HFF-Myc (cell line): Measurements from ENCODE around the gene WWOX.
"Not testable (repeated sequence)": the region's sequence is repeated elsewhere in the genome, so short reads cannot be mapped to it uniquely, and the experiment has no call there.

ENCODE experiments used
- DNase-seq: peaks from one replicate; pipeline ENCODE4 v3.0.0-alpha.2; 2011; ENCODE audit warnings: low read depth; ENCODE audit errors: extremely low read depth
- H3K4me3 ChIP-seq: replicated peaks from 2 replicates; pipeline ENCODE4 v1.5.1; 2011; ENCODE audit warnings: low read depth, mild to moderate bottlenecking, control low read depth, low read length
- CTCF ChIP-seq: IDR thresholded peaks from 2 replicates; pipeline ENCODE4 v1.5.1; 2012; ENCODE audit warnings: mild to moderate bottlenecking, low read depth, low read length, control low read depth; ENCODE audit errors: missing control alignments

Gene WWOX

GRCh38 chr16:79212114-79212791 lies 1112.8 kb downstream of the WWOX start:
- no peak overlapping the region for H3K4me3 ChIP-seq
- DNase-seq, result no peak
- TF ChIP-seq CTCF, result no peak

DNA sequence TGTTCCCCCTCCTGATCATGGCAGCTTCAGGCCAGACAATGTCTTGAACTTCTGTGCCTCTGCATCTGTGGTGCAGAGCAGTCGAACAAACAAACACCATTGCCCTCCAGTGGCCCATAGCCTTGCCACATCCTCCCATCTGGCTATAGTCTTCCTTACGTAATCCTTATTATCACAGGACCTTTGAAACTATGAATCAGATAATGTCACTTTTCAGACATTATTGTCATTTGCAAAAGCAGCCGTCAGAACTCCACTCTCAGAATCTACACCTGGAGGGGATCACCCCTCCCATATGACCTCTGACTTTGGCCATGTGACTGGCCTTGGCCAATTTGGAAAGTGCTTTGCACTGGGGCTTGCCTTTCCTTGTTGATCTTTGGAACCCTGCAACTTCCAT lies 1113.8 kb downstream of the WWOX start:
- no peak for DNase-seq
- no peak overlapping the region for H3K4me3 ChIP-seq

DNA sequence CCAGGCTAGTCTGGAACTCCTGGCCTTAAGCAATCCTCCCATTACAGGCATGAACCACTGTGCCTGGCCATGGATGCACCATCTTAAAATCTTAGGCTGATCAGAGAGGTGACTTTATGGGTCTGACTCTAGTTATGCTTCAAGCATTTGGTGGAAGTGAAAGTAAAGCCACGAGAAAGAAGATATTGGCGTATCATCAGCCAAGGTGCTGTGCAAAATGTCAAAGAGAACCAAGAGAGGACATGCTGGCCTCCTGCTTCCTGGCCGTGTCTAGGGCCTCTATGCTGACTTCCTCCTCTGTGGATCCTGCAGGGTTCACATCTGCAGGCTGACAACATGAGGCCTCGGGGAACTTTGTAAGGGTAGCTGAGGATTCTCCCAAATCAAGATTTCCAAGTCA lies 1115.8 kb downstream of the WWOX start:
- no peak for TF ChIP-seq CTCF
- no peak overlapping the region for H3K4me3 ChIP-seq

More for the DNA sequence above, 1113.8 kb downstream of the WWOX start:
- no peak for TF ChIP-seq CTCF

DNA sequence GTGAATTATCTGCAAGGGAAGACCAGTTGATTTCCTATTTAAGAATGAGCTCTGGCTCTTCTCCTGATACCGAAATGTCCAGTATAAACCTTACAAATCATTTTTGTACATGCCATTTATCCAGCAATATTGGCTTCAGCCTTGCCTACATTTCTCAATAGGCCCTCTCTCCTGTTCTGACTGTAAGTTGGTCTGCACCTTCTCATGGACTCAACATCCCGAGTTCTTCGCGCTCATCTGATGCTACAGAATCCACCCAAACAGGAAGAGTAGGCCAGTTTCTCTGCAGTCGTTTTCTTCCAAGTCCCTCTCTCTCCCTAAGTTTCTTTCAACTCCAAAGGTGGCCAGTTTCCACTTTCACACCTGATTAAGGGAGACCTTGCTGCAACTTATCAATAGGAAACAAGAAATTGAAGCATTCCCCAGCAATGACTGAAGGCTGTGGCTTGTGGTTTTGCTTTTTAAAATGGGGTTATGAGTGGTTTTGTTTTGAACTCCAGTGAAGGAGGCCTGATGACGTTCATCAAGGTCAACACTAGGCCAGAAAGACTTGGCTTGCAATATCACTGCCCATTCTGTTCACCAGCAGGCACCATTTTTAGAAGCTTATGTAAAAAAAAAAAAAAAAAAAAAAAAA lies 1118.0 kb downstream of the WWOX start:
- no peak for DNase-seq
- TF ChIP-seq CTCF, result no peak
- no peak overlapping the region for H3K4me3 ChIP-seq

More for the DNA sequence above, 1115.8 kb downstream of the WWOX start:
- DNase-seq, result no peak

GRCh38 chr16:79218351-79218750 lies 1118.9 kb downstream of the WWOX start:
- H3K4me3 ChIP-seq, result no peak overlapping the region
- TF ChIP-seq CTCF, result no peak
- no peak for DNase-seq

DNA sequence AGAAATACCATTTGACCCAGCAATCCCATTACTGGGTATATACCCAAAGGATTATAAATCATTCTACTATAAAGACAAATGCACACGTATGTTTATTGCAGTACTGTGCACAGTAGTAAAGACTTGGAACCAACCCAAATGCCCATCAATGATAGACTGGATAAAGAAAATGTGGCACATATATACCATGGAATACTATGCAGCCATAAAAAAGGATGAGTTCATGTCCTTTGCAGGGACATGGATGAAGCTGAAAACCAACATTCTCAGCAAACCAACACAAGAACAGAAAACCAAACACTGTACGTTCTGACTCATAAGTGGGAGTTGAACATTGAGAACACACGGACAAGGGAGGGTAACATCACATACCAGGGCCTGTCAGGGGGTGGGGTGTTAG lies 1126.5 kb downstream of the WWOX start:
- DNase-seq, H3K4me3 ChIP-seq: not testable (repeated sequence)

DNA sequence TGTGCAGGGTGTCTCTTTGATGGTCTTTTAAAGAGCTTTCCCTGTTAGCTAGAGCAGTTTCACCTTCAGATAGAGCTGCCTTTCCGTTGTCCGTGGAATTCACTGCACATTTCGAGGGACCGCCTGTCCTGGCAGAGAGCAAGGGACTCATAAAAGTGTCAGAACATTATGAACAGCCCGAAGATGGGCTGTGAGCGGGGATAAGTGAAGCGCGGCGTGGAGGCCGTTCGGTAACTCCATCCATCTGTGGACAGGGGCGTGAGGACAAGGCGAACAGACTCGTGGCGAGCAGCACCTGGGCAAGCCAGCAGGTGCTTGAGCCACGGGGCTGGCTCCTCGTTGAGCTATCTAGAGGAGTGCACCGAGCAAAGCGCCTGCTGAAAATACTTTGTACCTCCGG lies 1129.9 kb downstream of the WWOX start:
- TF ChIP-seq CTCF, result no peak
- no peak overlapping the region for H3K4me3 ChIP-seq
- no peak for DNase-seq

GRCh38 chr16:79245700-79246099 lies 1146.2 kb downstream of the WWOX start:
- not testable (repeated sequence) for DNase-seq, H3K4me3 ChIP-seq
